ENCODE data around the gene CDK3.

The CDK3 gene

DNA sequence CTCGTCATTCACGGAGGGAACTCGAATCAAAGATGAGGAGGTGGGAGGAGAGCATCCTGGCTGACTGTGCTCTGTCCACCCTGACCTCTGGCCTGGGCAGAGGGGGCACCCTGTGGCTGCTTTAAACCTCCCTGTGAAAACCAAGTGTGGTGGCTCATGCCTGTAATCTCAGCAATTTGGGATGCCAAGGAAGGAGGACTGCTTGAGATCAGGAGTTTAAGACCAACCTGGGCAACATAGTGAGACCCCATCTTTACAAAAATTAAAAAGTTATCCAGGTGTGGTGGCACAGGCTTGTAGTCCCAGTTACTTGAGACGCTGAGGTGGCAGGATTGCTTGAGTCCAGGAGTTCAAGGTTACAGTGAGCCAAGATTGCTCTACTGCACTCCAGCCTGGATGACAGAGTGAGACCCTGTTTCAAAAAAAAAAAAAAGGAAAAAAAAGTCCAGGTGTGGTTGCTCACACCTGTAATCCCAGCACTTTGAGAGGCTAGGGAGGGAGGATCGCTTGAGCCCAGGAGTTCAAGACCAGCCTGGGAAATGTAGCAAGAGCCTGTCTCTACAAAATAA is 5.8 kb upstream of the CDK3 start:
- Histone ChIP-seq H3K27me3 (ENCODE audit: control insufficient read depth, insufficient read depth, low read length) (no peaks in the 10 kb centered on the region), H3K36me3 (ENCODE audit: control insufficient read depth, insufficient read depth, low read length) (peaks cover 20% of the 10 kb centered on the region), H3K9ac (ENCODE audit: low read depth, low read length) (no peak overlapping the region), H3K4me1 (ENCODE audit: control insufficient read depth, insufficient read depth, low read length) (no peaks in the 10 kb centered on the region), H3K27ac (ENCODE audit: low read depth, low read length) (no peak overlapping the region), H3K9me3 (ENCODE audit: control insufficient read depth, insufficient read depth, low read length) (no peaks in the 10 kb centered on the region), H3K4me3 (ENCODE audit: low read depth, low read length) (no peak overlapping the region)

- H3K27ac ChIP-seq (ENCODE audit: low read depth, low read length): no peak overlapping the region
- H3K4me1 ChIP-seq (ENCODE audit: control insufficient read depth, insufficient read depth, low read length): no peaks in the 10 kb centered on the region
- no peaks in the 10 kb centered on the region for H3K9me3 ChIP-seq (ENCODE audit: control insufficient read depth, insufficient read depth, low read length)
- H3K9ac ChIP-seq (ENCODE audit: low read depth, low read length): no peak overlapping the region
- peaks cover 20% of the 10 kb centered on the region for H3K36me3 ChIP-seq (ENCODE audit: control insufficient read depth, insufficient read depth, low read length)
- H3K4me3 ChIP-seq (ENCODE audit: low read depth, low read length): no peak overlapping the region
- no peaks in the 10 kb centered on the region for H3K27me3 ChIP-seq (ENCODE audit: control insufficient read depth, insufficient read depth, low read length)
Measured at GRCh38 chr17:75995385-75995925, 5.2 kb upstream of the CDK3 start.

DNA sequence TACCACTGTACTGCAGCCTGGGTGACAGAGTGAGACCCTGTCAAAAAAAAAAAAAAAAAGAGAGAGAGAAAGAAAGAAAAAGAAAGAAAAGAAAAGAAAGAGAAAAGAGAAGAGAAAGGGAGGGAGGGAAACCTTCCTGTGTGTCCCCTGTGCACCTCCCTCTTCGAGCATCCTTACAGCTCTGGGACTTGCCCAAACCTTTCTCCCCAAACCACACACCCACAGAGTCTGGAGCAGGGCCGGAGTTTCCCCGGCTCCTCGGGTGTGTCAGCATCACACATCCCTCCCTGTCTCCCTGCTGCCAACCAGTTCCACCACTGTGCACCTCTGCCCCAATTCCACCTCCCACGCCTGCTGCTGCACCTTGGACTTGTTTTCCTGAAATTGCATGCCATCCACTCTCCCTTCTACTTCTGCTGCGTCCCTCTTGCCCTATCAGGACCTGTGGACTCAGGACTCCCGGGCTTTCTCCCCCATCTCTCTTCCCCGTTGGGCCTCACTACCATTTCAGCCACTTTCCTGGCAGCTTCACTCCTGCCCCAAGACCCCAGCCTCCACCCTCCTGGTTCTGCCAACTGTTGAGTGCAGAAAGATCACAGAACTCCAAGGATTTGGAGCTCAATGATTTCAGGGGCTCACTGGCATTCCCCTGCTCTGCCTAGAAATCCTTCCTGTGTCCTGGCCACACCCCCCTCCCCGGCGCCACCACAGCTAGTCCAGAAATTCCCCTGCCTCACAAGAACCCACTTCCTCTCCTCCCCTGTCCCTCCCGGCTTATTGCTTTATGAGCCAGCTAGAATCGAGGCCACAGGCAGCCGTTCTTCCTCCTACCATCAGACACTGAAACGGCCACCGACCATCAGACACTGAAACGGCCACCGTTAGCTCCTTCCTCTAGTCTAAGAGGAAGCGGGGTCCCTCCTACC is 3.7 kb upstream of the CDK3 start:
- Histone ChIP-seq H3K4me3 (ENCODE audit: low read depth, low read length) (no peak overlapping the region), H3K4me1 (ENCODE audit: control insufficient read depth, insufficient read depth, low read length) (no peaks in the 10 kb centered on the region), H3K27ac (ENCODE audit: low read depth, low read length) (no peak overlapping the region), H3K27me3 (ENCODE audit: control insufficient read depth, insufficient read depth, low read length) (no peaks in the 10 kb centered on the region), H3K9me3 (ENCODE audit: control insufficient read depth, insufficient read depth, low read length) (no peaks in the 10 kb centered on the region), H3K9ac (ENCODE audit: low read depth, low read length) (no peak overlapping the region), H3K36me3 (ENCODE audit: control insufficient read depth, insufficient read depth, low read length) (peaks cover 17% of the 10 kb centered on the region)

DNA sequence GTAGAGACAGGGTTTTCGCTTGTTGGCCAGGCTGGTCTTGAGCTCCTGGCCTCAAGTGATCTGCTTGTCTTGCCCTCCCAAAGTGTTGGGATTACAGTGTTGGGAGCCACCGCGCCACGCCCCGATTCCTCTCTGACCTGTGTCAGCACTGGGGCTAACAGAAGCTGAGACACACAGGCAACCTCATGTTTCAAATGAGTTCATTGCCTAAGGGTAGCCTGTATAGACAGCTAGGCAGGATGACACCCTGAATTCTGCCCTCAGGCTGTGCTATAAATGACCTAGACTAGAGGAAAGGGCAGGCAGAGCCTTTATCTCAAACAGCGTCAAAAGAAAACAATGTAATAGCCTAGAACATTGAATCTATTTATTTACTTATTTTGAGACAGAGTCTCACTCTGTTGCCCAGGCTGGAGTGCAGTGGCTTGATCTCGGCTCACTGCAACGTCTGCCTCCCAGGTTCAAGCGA is 2.3 kb upstream of the CDK3 start:
- H3K9me3 ChIP-seq (ENCODE audit: control insufficient read depth, insufficient read depth, low read length): no peaks in the 10 kb centered on the region
- H3K4me3 ChIP-seq (ENCODE audit: low read depth, low read length): no peak overlapping the region
- H3K27me3 ChIP-seq (ENCODE audit: control insufficient read depth, insufficient read depth, low read length): no peaks in the 10 kb centered on the region
- H3K4me1 ChIP-seq (ENCODE audit: control insufficient read depth, insufficient read depth, low read length): no peaks in the 10 kb centered on the region
- no peak overlapping the region for H3K27ac ChIP-seq (ENCODE audit: low read depth, low read length)
- peaks cover 22% of the 10 kb centered on the region; the same call in 1 of the 2 replicates for H3K36me3 ChIP-seq (ENCODE audit: control insufficient read depth, insufficient read depth, low read length)
- no peak overlapping the region for H3K9ac ChIP-seq (ENCODE audit: low read depth, low read length)

DNA sequence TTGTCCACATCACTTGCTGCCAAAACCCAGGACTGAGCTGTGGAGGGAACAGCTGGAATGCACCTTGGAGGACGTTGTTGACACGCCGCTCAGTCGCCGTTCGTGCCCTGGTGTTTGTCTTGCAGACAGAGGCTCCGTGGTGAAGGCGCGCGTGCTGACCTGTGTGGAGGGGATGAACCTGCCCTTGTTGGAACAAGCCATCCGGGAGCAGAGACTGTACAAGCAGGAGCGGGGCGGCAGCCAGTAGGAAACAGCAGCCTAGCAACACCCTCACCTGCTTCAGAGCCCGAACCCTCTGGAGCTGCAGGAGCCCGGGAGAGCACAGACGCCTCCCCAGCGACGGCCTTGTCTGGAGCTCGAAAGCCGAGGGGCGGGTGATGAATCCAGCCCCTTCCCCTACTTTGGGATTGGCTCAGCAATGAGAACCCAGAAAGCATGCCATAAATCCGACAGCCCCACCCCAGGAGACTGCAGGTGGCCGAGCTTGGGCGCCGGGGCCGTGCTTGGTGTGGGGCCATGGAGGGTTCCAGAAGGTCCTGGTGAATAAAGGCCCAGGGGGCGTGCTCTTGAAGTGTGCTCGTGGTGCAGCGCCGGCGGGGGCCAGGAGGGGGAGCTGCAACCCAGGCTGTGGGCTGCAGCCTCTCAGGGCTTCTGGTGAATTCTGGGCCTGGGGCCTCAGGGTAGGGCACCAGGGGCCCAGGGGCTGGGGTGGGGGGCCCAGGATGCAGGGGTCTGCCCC is 470 bp upstream of the CDK3 start:
- no peaks in the 10 kb centered on the region for H3K27me3 ChIP-seq (ENCODE audit: control insufficient read depth, insufficient read depth, low read length)
- no peak overlapping the region for H3K27ac ChIP-seq (ENCODE audit: low read depth, low read length)
- H3K4me3 ChIP-seq (ENCODE audit: low read depth, low read length): no peak overlapping the region
- H3K9ac ChIP-seq (ENCODE audit: low read depth, low read length): no peak overlapping the region
- no peaks in the 10 kb centered on the region for H3K4me1 ChIP-seq (ENCODE audit: control insufficient read depth, insufficient read depth, low read length)
- no peaks in the 10 kb centered on the region for H3K9me3 ChIP-seq (ENCODE audit: control insufficient read depth, insufficient read depth, low read length)
- H3K36me3 ChIP-seq (ENCODE audit: control insufficient read depth, insufficient read depth, low read length): peaks cover 20% of the 10 kb centered on the region; the same call in 1 of the 2 replicates

DNA sequence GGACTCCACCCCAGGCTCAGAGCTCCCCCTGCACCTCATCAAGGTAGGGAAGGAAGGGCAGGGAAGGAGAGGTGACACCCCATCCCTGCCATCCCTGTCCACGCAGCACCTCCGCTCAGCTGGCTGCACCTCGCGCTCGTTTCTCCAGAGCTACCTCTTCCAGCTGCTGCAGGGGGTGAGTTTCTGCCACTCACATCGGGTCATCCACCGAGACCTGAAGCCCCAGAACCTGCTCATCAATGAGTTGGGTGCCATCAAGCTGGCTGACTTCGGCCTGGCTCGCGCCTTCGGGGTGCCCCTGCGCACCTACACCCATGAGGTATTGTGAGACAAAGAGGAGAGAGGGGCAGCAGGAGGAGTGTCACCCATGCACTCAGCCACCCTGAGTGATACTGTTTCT is 1.4 kb downstream of the CDK3 start:
- no peak overlapping the region for H3K9ac ChIP-seq (ENCODE audit: low read depth, low read length)
- no peaks in the 10 kb centered on the region for H3K4me1 ChIP-seq (ENCODE audit: control insufficient read depth, insufficient read depth, low read length)
- H3K27ac ChIP-seq (ENCODE audit: low read depth, low read length): no peak overlapping the region
- no peaks in the 10 kb centered on the region for H3K9me3 ChIP-seq (ENCODE audit: control insufficient read depth, insufficient read depth, low read length)
- no peaks in the 10 kb centered on the region for H3K27me3 ChIP-seq (ENCODE audit: control insufficient read depth, insufficient read depth, low read length)
- H3K4me3 ChIP-seq (ENCODE audit: low read depth, low read length): no peak overlapping the region
- H3K36me3 ChIP-seq (ENCODE audit: control insufficient read depth, insufficient read depth, low read length): peaks cover 17% of the 10 kb centered on the region; the same call in 1 of the 2 replicates

- Histone ChIP-seq H3K36me3 (ENCODE audit: control insufficient read depth, insufficient read depth, low read length) (peaks cover 17% of the 10 kb centered on the region; the same call in 1 of the 2 replicates), H3K27me3 (ENCODE audit: control insufficient read depth, insufficient read depth, low read length) (no peaks in the 10 kb centered on the region), H3K9me3 (ENCODE audit: control insufficient read depth, insufficient read depth, low read length) (no peaks in the 10 kb centered on the region), H3K9ac (ENCODE audit: low read depth, low read length) (no peak overlapping the region), H3K27ac (ENCODE audit: low read depth, low read length) (no peak overlapping the region), H3K4me3 (ENCODE audit: low read depth, low read length) (no peak overlapping the region), H3K4me1 (ENCODE audit: control insufficient read depth, insufficient read depth, low read length) (no peaks in the 10 kb centered on the region)
Measured at GRCh38 chr17:76003915-76004314, 3.3 kb downstream of the CDK3 start.

- H3K27me3 ChIP-seq (ENCODE audit: control insufficient read depth, insufficient read depth, low read length): no peaks in the 10 kb centered on the region
- H3K9ac ChIP-seq (ENCODE audit: low read depth, low read length): no peak overlapping the region
- H3K27ac ChIP-seq (ENCODE audit: low read depth, low read length): no peak overlapping the region
- no peak overlapping the region for H3K4me3 ChIP-seq (ENCODE audit: low read depth, low read length)
- no peaks in the 10 kb centered on the region for H3K9me3 ChIP-seq (ENCODE audit: control insufficient read depth, insufficient read depth, low read length)
- peaks cover 17% of the 10 kb centered on the region; the same call in 1 of the 2 replicates for H3K36me3 ChIP-seq (ENCODE audit: control insufficient read depth, insufficient read depth, low read length)
- H3K4me1 ChIP-seq (ENCODE audit: control insufficient read depth, insufficient read depth, low read length): no peaks in the 10 kb centered on the region
Measured at GRCh38 chr17:76004750-76005262, 4.2 kb downstream of the CDK3 start.

- no peak overlapping the region for H3K9ac ChIP-seq (ENCODE audit: low read depth, low read length)
- H3K27ac ChIP-seq (ENCODE audit: low read depth, low read length): no peak overlapping the region
- H3K4me1 ChIP-seq (ENCODE audit: control insufficient read depth, insufficient read depth, low read length): no peaks in the 10 kb centered on the region
Measured at GRCh38 chr17:76005263-76006149, 4.9 kb downstream of the CDK3 start.

More at GRCh38 chr17:76005263-76006149, 4.9 kb downstream of the CDK3 start:
- no peaks in the 10 kb centered on the region for H3K9me3 ChIP-seq (ENCODE audit: control insufficient read depth, insufficient read depth, low read length)
- no peak overlapping the region for H3K4me3 ChIP-seq (ENCODE audit: low read depth, low read length)
- no peaks in the 10 kb centered on the region for H3K27me3 ChIP-seq (ENCODE audit: control insufficient read depth, insufficient read depth, low read length)
- H3K36me3 ChIP-seq (ENCODE audit: control insufficient read depth, insufficient read depth, low read length): peaks cover 17% of the 10 kb centered on the region; the same call in 1 of the 2 replicates

Measured in HUES48 (cell line).